MV-4-11 (cell line): Measurements from ENCODE around the gene SLN.
A peak's percentile ranks its signal among the peaks of the same experiment; 100 is the strongest.

Experiments
- DNase-seq: peaks from one replicate; lab custom pipeline; 2025; lab: John Stamatoyannopoulos, UW

The SLN gene

GRCh38 chr11:107719557-107720302, 7.9 kb upstream of the SLN start:
- no peak for DNase-seq

GRCh38 chr11:107719073-107719472, 7.2 kb upstream of the SLN start:
- DNase-seq, result no peak

- no peak for DNase-seq
Observed at GRCh38 chr11:107716884-107717532, 5.2 kb upstream of the SLN start.

- peak; percentile 90 for DNase-seq
Observed at GRCh38 chr11:107713009-107713408, 1.2 kb upstream of the SLN start.

GRCh38 chr11:107710301-107710700, 1.6 kb downstream of the SLN start:
- DNase-seq, result no peak

GRCh38 chr11:107708792-107709191, 3.1 kb downstream of the SLN start:
- DNase-seq, result no peak

- DNase-seq, result no peak
Observed at GRCh38 chr11:107707807-107708206, 4.0 kb downstream of the SLN start.

- DNase-seq, result no peak
Observed at GRCh38 chr11:107707215-107707671, 4.6 kb downstream of the SLN start.

GRCh38 chr11:107706531-107706930, 5.3 kb downstream of the SLN start:
- DNase-seq, result no peak

- DNase-seq, result peak; percentile 64
Observed at GRCh38 chr11:107705027-107705426, 6.8 kb downstream of the SLN start.

- DNase-seq, result no peak
Observed at GRCh38 chr11:107704451-107704850, 7.4 kb downstream of the SLN start.

GRCh38 chr11:107702723-107703122, 9.1 kb downstream of the SLN start:
- no peak for DNase-seq

GRCh38 chr11:107702109-107702660, 9.7 kb downstream of the SLN start:
- no peak for DNase-seq

- DNase-seq, result no peak
Observed at GRCh38 chr11:107699371-107700285, 12.2 kb downstream of the SLN start.

GRCh38 chr11:107697291-107697690, 14.6 kb downstream of the SLN start:
- no peak for DNase-seq

- DNase-seq, result no peak
Observed at GRCh38 chr11:107696140-107696539, 15.7 kb downstream of the SLN start.

GRCh38 chr11:107695446-107695845, 16.4 kb downstream of the SLN start:
- no peak for DNase-seq

- DNase-seq, result no peak
Observed at GRCh38 chr11:107691000-107691750, 20.7 kb downstream of the SLN start.

- peak; percentile 64 for DNase-seq
Observed at GRCh38 chr11:107689317-107690202, 22.3 kb downstream of the SLN start.

GRCh38 chr11:107688322-107688918, 23.4 kb downstream of the SLN start:
- DNase-seq, result no peak
